ENCODE results near the gene TFDP1. TPM values are rescaled to one million over a fixed set of nuclear protein-coding genes. Genes with fewer than 3 reads are reported as not detected.

The TFDP1 gene
- total RNA-seq, 1 donor from 2014 or later, result 108 TPM

DNA sequence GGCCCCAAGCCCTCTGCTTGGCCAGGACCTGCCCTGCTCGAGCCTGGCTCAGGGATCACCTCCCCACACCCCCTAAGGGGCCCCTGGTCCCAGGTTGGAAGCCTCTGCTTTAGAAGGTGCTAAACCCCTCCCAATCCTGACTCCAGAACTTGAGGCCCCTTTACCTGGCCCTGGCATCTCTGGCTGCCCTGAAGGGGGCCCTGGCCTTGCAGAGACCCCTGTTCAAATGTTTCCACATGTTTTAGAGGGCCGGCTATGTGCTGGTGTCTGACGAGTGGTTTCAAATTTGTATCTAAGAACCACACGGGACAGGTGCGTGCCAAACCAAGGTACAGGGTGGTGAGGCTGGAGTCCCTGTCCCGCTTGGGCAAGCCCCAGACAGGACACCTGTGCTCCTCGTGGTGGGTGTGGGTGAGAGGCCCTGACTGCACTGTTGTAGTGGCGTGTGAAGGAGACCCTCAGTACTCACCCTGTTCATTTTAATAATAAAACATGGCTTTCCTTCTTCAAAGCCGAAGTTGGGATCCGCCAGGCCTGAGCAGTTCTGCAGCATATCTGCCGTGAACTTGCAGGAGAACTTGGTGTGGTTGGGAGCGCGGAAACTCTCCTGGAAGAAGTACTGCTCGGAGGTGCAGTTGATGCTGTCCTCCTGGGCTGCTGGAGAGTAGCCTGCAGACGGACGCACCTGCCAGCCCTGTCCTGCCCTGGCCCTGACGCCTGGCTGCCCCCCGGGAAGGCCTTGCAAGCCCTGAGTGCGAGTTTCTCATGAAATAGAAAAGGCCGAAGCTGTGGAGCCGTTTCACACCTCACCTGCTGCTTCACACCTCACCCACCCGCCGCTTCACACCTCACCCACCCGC, 68.1 kb downstream of the TFDP1 start:
- Mint-ChIP-seq H3K4me1 (peaks cover 5% of the 10 kb centered on the region), H3K9me3 (no peaks in the 10 kb centered on the region), H3K36me3 (ENCODE audit: low read depth) (peaks cover 10% of the 10 kb centered on the region), H3K27ac (ENCODE audit: unreplicated experiment) (no peak overlapping the region), H3K4me3 (no peak overlapping the region), H3K27me3 (ENCODE audit: low read depth) (no peaks in the 10 kb centered on the region)
- TF ChIP-seq, protein P1, sequence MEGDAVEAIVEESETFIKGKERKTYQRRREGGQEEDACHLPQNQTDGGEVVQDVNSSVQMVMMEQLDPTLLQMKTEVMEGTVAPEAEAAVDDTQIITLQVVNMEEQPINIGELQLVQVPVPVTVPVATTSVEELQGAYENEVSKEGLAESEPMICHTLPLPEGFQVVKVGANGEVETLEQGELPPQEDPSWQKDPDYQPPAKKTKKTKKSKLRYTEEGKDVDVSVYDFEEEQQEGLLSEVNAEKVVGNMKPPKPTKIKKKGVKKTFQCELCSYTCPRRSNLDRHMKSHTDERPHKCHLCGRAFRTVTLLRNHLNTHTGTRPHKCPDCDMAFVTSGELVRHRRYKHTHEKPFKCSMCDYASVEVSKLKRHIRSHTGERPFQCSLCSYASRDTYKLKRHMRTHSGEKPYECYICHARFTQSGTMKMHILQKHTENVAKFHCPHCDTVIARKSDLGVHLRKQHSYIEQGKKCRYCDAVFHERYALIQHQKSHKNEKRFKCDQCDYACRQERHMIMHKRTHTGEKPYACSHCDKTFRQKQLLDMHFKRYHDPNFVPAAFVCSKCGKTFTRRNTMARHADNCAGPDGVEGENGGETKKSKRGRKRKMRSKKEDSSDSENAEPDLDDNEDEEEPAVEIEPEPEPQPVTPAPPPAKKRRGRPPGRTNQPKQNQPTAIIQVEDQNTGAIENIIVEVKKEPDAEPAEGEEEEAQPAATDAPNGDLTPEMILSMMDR (conservative IDR thresholded peaks at IDR 0.05), result no peak
- DNase-seq (ENCODE audit: low read depth, low spot score), result no peak

DNA sequence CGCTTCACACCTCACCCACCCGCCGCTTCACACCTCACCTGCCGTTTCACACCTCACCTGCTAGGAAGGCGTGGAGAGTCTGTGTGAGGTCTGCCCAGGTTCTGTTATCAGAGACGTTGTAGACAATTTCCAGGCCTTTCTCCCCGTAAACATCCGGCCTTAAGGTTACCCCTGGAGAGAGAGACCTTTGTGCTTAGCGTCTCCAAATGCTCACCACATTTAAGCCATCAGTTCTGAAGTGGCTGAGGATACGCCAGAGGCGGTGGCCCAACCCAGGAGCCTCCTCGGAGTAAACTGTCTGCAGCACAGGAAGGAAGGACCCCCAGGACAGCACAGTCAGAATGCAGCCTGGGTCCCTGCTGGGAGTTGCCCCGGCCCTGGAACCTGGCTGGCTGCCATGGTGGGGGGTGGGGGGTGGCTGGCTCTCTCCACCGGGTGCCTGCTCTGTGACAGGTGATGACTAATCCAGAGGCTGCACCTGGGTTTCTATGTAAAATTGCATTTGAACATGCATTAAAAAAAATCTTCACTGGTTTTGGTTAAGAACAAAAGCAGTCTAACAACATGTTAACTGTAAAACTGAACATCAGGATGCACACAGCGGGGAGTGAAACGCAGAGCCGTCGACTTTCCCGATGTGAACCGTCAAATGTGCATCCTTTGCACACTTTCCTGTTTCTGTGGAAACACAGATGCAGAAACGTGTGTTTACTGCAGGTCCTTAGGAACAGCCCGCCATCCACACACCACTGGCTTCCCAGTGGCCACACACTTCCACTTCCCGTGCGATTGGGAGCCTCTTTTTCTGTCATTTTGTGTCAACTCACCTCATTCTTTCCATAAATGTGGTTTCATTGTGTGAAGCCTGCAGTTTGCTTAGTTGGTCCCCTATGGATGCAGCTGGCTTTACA, 69.0 kb downstream of the TFDP1 start:
- no peak for DNase-seq (ENCODE audit: low read depth, low spot score)
- TF ChIP-seq, protein P1 (conservative IDR thresholded peaks at IDR 0.05), result no peak
- Mint-ChIP-seq H3K9me3 (no peaks in the 10 kb centered on the region), H3K4me1 (peaks cover 5% of the 10 kb centered on the region), H3K27me3 (ENCODE audit: low read depth) (no peaks in the 10 kb centered on the region), H3K36me3 (ENCODE audit: low read depth) (peaks cover 4% of the 10 kb centered on the region), H3K4me3 (peak overlapping the region; percentile 4), H3K27ac (ENCODE audit: unreplicated experiment) (no peak overlapping the region)

DNA sequence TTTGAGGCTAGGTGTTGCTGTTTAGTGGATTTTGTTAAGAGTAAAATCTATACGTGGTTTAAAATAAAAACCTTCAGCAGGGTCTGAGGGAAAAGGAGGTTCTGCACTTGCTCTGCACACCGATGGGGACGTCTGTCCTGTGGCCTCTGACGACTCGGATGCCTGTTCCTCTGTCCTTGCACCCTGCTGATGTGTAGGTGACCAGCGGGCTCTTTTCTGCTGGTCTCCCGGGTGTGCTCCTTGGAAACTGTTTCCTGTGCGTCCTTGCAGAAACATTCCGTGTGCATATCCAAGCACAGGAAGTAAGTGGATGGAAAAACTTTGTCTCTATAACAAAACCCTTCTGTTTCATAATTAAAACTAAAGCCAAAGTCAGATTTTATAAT, 69.6 kb downstream of the TFDP1 start:
- Mint-ChIP-seq H3K27ac (ENCODE audit: unreplicated experiment) (no peak overlapping the region), H3K27me3 (ENCODE audit: low read depth) (no peaks in the 10 kb centered on the region), H3K36me3 (ENCODE audit: low read depth) (peaks cover 3% of the 10 kb centered on the region), H3K4me3 (peak overlapping the region; percentile 4), H3K4me1 (peaks cover 5% of the 10 kb centered on the region), H3K9me3 (no peaks in the 10 kb centered on the region)
- TF ChIP-seq, protein P1 (conservative IDR thresholded peaks at IDR 0.05), result no peak
- DNase-seq (ENCODE audit: low read depth, low spot score), result no peak

DNA sequence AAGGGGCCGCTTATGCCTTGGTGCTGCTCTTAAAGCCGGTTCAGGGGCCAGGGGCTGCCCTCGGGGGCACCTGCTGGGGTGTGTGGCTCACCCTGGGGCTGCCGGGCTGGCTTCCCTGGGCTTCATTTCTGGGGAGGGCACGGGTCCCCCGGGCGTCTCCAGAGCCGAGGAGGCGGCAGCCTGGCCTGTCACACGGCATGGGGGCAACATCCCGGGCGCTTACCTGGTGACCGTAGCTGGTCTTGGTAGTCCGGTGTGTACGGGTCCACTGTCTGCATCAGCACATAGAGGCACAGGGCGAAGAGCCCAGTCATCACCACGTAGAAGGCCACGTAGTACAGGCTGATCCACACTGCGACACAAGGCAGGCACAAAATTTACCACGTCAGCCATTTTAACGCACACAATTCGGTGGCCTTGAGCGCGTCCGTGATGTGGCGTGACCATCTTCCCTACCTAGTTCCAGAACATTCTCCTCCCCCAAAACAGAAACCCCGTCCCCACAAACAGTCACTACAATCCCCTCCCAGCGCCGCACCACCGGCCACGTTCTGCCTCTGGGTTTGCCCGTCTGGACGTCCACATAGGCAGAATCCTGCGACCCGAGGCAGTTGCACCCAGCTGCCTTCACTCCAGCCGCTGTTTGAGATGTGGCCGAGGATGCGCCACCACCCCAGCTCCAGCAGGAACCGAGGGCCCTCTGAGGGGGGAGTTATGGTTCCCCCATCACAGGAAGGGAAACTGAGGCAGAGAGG, 70.2 kb downstream of the TFDP1 start:
- peak overlapping the region; percentile 62 for H3K27ac Mint-ChIP-seq (ENCODE audit: unreplicated experiment)
- DNase-seq (ENCODE audit: low read depth, low spot score), result no peak

More for the DNA sequence above, 70.2 kb downstream of the TFDP1 start:
- TF ChIP-seq, protein P1 (conservative IDR thresholded peaks at IDR 0.05), result no peak
- Mint-ChIP-seq H3K4me1 (peaks cover 5% of the 10 kb centered on the region), H3K4me3 (no peak overlapping the region), H3K36me3 (ENCODE audit: low read depth) (no peaks in the 10 kb centered on the region), H3K27me3 (ENCODE audit: low read depth) (no peaks in the 10 kb centered on the region), H3K9me3 (no peaks in the 10 kb centered on the region)

Measured in neural crest cell (in vitro differentiated cells).